ENCODE data around the gene PIAS1.

GRCh38 chr15:68187559-68187958 is 133.4 kb downstream of the PIAS1 start:
- TF ChIP-seq, protein P1, sequence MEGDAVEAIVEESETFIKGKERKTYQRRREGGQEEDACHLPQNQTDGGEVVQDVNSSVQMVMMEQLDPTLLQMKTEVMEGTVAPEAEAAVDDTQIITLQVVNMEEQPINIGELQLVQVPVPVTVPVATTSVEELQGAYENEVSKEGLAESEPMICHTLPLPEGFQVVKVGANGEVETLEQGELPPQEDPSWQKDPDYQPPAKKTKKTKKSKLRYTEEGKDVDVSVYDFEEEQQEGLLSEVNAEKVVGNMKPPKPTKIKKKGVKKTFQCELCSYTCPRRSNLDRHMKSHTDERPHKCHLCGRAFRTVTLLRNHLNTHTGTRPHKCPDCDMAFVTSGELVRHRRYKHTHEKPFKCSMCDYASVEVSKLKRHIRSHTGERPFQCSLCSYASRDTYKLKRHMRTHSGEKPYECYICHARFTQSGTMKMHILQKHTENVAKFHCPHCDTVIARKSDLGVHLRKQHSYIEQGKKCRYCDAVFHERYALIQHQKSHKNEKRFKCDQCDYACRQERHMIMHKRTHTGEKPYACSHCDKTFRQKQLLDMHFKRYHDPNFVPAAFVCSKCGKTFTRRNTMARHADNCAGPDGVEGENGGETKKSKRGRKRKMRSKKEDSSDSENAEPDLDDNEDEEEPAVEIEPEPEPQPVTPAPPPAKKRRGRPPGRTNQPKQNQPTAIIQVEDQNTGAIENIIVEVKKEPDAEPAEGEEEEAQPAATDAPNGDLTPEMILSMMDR (IDR thresholded peaks at IDR 0.05) = no peak
- no peak for TF ChIP-seq POLR2A (IDR thresholded peaks at IDR 0.05)
